Germinal center (tissue), 1 donor: Measurements from ENCODE around the gene KCNC3.
"Not testable (repeated sequence)": the region's sequence is repeated elsewhere in the genome, so short reads cannot be mapped to it uniquely, and the experiment has no call there.

Experiments used
- DNase-seq: peaks from one replicate; pipeline ENCODE4 v3.0.0; 2012; ENCODE audit warnings: mixed read lengths, low spot score

Gene KCNC3

DNA sequence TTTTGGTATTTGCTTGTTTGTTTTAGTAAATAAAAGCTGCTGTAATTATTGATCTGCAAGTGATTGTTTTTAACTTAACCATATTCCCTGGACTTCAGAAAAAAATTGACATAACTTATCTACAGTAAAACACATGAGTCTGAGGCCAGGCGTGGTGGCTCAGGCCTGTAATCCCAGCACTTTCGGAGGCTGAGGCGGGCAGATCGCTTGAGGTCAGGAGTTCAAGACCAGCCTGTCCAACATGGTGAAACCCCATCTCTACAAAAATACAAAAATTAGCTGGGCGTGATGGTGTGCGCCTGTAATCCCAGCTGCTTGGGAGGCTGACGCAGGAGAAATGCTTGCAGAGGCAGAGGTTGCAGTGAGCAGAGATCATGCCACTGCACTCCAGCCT is 24.3 kb upstream of the KCNC3 start:
- DNase-seq, result not testable (repeated sequence)

DNA sequence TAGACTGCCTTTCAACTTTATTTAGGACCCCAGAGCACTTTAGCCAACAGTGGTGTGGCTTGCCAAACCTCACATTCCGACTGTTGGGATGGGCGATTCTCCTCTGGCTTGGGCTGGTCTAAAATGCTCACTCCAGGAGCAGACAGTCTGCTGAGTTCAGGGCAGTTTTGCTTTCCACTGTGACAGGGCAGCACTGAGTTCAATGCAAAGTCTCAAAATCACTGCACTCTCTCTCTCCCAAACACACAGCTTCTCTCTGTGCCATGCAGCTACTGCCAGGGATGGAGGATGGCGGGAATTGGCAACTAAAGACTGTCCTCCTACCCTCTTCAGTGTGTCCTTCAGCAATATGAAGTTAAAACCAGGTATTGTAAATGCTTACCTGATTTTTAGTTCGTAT is 23.1 kb upstream of the KCNC3 start:
- no peak for DNase-seq

DNA sequence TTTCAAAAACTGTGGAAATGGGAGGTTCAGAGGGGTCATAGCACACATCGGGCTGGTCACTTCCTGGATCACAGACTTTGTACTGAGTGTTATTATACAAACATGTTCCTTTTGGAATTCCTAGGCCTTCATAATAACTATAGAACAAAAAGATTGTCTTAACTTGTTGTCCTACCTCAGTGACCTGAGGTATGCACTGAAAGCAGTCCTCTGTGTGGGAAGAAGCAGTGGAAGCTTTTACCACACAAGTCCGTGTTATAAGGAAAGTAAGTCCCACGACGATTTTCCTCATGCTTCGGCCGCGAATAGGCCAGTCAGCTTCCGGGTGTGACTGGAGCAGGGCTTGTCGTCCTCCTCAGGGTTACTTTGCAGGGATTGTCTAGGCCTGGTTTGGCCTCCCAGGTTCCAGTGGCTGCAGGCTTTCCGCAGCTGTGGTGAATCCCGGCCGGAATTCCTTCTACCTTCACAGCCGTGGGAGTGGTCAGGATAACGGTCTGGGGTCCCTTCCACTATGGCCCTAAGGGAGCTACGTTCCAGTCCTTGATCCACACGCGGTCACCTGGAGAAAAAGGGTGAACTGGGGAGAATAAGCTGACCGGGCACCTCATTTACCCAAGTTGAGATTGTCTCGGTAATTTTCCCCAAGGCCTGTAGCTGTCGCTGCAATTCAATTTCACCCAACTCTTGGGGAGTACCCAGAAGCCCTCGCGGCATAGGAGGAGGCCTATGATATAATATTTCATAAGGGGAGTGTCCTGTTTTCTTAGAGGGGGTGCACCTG is 20.3 kb upstream of the KCNC3 start:
- no peak for DNase-seq

DNA sequence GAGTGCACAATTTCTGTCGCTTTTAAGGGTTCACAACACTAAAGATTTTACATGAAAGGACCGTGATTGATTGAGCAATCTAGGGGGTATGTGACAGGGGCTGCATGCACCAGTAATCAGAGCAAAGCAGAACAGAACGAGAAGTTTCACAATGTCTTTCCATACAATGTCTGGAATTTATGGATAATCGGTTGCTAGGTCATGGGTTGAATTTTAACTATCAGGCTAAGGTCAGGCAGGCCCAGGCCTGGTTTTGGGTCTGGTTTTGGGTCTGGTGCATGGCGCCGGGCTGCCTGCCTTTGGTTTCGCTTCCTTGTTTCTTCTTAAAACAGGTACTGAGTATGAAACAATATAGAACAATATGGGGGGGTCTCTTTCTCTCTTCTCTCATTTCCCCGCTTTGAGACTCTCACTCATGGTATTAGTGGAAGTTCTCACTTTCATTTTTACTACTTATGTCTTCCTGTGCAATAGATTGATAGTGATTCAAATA is 18.0 kb upstream of the KCNC3 start:
- DNase-seq, result not testable (repeated sequence)

DNA sequence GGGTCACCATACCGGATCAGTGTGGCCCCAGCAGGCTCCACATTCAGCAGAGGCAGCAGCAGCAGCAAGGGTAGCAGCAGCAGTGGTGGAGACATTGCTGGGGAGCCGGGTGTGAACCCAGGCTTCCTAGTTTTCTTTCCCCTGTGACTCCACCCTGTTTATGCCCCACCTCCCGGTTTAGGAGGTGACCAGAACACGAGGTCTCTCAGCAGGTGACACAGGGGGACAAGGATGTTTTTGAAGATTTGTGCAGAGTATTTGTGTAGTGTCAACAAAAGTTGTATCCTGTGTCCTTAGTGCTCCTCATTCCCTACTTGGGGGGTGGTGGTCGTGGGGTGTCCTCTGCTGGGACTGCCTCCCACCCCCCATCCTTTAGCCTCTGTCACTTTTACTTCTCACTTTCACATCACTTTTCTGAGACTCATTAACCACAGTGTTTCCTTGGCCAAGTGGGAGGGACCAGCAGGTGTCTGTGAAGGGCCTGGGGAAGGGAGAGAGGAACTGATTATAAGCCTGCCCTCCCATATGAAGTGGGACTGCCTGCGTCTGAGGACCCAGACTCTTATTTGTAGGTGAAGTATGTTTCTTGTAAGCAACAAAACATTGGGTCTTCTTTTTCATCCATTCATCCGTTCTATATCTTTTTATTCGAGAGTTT is 15.6 kb upstream of the KCNC3 start:
- peak; percentile 76 for DNase-seq

DNA sequence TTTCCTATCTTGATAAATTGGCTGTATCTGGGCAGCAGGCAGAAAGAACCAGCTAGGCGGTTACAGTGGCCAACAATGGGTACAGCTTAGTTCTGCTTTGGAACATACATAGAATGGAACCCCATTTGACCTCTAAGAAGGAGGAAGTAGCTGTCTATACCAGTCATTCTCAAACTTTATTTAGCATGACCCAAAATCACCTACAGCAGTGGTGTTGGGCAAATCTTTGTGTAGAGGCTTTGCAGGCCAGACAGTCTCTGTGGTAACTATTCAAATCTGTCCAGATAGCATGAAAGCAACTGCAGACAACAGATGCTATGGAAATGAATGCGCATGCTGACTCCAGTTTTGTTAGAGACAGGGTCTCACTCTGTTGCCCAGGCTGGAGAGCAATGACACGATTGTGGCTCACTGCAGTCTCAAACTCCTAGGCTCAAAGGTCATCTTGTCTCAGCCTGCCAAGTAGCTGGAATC is 12.0 kb upstream of the KCNC3 start:
- DNase-seq, result peak; percentile 52

DNA sequence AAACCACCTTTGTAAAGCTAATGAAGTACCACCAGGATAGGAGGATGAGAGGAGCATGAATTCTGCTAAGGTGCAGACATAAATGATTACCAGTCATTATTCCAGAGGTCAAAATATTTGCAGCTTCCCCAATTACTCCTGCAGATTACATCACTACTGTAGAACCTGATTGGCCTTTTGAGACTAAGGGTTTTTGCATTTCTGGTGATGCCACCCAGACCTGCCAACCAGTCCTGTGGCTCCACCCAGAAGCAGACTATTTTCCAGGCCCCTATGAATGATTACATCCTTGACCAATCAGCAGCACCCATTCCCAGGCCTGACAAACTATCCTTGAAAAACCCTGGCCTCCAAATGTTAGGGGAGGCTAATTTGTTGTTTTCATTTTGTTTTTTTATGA is 11.2 kb upstream of the KCNC3 start:
- DNase-seq, result no peak

DNA sequence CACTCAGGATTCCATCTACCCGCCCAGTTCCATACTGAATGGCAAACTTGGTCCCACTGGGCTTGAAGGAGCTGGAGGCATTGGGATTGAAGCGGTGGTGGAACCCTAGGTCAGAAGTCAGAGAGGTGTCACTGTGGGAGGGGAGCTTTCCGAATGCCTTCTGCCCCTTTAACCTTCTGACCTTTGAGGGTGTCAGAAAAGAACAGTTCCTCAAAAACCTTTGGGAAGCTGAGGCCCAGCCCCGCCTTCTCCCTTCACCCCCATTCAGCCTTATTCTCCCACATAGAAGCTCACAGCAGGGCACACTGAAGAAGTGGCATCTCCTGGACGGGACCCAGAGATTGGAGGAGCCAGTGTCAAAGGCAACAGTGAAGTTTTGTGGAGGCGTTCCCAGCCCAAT is 7.9 kb upstream of the KCNC3 start:
- DNase-seq, result not testable (repeated sequence)

DNA sequence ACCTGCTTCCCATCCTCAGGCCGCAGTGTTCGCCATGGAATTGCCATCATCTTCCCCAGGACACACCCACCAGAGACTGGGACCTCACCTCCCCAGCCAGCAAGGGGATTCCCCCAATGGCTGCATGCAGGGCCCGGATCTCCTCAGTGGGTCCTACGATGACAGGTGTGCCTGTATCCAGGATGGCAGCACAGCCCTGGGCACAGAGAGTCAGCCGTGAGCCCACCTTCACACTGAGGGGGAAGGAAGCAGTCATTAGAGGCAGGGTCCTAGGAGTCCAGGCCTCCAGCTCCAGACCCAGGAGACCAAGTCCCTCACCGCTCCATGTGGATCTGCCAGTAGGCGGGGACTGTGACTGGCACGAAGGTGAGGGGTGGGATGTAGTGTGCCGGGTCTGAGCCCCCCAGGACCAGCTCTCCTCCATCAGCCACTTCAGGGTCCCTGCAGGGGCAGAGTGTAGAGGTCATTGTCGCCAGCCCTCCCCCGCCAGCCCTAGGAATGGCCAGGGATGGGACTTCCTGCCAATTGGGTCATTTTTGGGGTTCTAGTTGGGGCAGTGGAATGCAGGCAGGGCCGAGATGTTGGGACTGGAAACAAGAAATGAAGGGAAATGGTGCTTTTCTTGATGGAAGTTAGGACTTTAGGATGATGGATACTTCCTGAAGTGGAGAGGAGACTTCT is 5.7 kb upstream of the KCNC3 start:
- DNase-seq, result no peak

DNA sequence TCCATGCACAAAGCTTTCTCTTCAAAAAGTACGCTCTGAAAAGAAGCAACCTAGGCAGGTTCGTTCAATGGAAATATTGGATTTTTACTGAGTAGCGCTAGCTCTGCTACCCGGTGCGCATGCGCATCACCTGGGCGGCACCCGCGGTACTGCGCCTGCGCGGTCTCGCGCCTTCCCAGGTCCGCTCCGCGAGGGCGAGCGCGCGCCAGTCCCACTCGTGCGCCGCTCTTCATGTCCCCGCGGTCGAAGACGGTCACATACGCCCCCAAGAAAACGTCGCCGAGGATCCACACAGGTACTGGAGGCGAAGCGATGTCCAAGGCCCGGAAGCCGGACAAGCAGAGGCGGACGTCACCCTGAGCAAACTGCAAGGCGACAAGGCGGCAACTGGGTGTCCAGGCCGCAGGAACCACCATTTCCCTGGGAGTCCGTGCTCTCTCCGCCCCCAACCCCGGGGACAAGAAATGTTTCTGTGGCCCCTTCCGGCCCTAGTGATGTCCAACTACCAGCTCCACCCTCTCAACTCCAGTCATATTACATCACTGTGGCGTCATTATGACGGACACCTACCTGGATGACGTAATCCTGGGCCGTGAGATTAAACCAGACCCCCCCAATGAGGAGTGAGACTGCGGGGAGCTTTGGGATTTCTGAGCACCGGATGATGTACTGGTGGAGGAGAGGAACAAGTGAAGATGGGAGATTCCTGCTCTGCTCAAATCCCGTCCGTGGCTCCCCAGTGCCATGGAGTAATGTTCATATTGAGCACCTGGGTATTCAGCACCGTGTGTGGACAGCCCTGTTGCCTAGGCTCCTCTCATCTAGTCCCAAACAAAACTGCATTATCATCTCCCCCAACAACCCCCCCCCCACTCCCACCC is 4.8 kb upstream of the KCNC3 start:
- peak; percentile 96 for DNase-seq

DNA sequence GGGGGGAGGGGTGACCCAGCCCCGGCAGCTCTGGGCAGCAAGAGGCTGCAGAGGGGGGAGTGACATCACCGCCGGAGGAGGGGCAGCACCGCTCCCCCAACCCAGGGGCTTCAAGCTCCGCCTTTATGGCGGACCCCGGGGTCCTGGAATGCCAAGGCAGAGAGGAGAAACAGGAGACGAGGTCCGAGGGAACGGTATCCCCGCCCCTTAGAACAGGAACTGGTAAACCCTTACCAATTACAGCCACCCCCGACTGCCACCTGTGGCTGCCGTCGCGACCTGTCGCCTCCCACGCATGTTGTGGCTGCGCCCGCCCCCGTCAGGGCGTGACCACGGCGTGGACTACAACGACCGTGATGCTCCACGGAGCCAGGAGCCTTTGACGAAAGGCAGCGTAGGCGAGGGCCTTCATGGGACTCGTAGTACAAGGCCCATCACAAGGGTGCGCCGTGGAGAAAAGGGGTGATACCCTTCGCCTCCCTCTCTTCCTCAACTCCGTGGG is 4.1 kb upstream of the KCNC3 start:
- DNase-seq, result peak; percentile 83

DNA sequence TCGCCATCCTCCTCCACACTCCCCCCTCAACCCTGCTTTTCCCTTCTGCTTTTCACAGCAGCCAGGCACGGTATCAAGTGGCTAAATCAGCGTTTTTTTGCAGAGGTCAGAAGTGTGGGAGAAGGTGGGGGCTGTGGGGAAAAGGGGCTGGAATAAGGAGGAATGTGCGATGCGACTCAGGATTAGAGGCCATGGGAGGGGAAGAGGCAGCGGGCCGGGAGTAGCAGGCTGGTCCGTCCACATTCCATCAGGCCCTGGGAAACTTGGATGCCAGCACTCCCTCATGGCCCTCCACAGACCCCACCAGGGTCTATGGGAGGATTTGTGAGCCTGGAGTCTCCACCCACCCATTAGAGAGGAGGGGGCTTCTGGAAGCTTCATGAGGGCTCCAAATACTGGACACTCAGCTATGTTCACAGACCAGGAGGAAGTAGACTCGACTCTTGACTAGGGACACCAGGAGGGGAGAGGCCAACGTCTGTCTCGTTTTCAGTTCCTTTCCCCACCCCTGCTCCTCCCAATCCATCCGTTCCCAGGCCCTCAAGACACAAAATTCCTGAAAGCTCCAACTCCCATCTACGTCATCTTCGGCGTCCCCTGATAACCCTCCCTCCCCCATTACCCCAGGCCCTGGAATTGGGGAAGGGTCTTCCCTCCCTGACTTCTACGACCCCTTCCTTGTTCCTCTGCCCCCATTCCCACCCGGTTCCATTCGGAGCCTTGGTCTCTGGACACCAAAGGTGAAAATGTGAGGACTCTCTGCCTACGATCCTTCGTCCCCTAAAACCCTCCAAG is 3.3 kb upstream of the KCNC3 start:
- no peak for DNase-seq

DNA sequence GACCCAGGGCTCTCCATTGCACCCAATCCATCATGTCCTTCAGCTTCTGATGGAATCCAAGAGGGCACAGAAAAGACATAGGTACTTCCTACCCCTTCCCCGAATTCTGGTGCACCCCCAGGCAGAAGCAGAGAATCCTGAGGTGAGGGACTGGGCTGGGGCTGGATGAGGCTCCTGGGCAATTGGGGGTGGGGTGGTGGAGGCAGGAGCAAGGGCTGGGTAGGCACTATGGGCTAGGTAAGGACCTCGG is 2.7 kb upstream of the KCNC3 start:
- no peak for DNase-seq

DNA sequence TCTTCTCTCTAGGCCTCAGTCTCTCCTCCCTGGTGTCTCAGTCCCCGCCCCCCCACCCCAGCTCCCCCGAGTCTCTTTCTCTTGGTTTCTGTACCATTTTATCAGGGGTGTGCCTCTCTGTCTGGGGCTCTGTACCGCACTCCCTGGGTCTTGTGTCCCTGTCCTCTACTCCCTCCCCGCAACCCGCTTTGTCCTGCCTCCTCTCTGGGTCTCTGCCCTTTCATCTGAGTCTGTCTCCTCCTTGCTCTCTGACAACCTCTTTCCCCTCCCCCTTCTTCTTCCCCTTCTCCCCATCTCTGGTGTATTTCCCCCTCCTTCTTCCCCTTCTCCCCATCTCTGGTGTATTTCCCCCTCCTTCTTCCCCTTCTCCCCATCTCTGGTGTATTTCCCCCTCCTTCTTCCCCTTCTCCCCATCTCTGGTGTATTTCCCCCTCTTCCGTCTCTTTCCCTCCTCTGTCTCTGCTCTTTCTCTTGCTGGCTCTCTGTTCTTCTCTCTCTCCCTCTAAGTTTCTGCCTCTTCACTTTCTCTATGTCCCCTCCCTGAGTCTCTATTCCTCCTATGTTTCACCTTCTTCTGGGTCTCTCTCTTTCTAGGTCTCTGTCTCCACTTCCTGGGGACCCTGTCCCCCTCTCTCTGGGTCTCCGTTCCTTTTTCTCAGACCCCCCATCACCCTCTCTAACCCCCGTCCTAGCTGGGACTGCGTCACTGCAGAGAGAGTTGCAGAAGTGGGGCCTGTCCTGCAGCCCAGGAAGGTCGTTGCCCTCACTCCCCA is 2.2 kb upstream of the KCNC3 start:
- no peak for DNase-seq

DNA sequence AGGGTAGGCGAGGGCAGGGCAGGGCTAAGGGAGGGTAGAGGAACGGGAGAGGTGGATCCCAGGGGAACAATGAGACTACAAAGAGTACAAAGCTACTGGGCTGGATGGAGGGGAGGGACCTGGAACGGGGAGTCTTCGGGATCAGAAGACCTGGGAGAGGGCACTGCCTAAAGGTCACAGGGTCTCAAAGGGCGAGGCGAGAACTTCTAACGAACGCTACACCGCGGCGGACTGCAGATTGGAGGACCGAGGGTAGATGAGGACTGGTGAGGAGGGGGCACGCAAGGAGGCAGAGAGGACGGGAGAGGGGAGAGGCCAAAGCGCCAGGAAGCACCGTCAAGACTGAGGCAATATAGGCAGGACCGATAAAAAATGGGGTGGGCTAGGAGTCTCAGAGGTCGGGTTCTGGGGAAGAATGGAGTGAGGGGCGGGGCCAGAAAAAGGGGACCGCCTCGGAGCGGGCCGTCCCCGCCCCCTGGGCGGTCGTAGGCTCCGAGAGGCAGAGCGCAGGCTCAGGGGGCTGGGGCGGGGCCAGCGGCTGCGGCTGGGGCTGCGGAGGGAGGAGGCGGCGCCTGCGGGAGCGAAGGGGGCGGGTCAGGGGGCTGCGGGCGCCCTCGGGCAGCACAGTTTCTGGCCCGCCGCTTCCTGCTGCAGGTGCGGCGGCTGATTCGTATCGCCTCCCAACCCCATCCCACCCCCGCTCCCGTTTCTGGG is 1.3 kb upstream of the KCNC3 start:
- peak; percentile 90 for DNase-seq

DNA sequence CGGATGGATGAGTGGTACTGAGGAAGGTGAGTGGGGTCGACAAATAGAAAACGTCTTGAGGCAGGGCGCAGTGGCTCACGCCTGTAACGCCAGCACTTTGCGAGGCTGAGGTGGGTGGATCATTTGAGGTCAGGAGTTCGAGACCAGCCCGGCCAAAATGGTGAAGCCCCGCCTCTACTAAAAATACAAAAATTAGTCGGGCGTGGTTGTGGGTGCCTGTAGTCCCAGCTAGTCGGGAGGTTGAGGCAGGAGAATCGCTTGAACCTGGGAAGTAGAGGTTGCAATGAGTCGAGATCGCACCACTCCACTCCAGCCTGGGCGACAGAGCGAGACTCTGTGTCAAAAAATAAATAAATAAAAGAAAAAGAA is 733 bp upstream of the KCNC3 start:
- not testable (repeated sequence) for DNase-seq

DNA sequence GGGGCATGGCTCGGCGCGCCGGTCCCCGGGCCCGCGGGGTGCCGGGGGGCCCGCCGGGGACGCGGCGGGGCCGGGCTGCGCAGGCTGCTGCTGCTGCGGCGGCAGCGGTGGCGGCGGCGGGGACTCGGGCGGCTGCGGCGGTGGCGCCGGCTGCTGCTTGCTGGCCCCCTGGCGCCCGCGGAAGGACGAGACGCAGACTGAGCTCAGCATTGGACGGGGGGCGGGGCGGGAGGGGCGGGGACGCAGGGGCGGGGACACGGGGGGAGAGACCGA is 368 bp downstream of the KCNC3 start:
- no peak for DNase-seq

DNA sequence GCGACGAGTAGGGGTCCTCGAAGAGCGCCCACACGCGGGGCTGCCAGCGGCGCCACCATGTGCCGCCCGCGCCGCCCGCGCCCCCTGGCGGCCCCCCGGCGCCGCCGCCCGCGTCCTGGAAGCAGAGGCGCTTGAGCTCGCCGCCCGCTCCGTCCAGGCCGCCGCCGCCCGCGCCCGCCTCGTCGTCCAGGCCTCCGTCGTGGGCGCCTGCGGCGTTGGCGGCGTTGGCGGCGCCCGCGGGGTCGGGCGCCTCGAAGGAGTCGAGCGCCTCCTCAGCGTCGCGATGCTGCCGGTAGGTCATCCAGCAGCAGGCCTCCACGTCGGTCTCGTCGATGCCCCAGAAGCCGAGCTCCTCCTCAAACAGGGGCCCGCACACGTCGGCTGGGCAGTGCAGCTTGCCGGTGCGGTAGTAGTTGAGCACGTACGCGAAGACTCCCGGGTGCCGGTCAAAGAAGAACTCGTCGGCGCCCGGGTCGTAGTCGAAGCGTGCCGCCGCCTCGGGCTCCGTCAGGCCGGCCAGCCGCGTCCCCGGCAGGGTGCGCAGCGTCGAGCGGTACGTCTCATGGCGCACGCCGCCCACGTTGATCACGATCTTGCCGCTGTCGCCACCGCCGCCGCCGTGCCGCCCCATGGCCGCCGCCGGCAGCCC is 829 bp downstream of the KCNC3 start:
- DNase-seq, result no peak

DNA sequence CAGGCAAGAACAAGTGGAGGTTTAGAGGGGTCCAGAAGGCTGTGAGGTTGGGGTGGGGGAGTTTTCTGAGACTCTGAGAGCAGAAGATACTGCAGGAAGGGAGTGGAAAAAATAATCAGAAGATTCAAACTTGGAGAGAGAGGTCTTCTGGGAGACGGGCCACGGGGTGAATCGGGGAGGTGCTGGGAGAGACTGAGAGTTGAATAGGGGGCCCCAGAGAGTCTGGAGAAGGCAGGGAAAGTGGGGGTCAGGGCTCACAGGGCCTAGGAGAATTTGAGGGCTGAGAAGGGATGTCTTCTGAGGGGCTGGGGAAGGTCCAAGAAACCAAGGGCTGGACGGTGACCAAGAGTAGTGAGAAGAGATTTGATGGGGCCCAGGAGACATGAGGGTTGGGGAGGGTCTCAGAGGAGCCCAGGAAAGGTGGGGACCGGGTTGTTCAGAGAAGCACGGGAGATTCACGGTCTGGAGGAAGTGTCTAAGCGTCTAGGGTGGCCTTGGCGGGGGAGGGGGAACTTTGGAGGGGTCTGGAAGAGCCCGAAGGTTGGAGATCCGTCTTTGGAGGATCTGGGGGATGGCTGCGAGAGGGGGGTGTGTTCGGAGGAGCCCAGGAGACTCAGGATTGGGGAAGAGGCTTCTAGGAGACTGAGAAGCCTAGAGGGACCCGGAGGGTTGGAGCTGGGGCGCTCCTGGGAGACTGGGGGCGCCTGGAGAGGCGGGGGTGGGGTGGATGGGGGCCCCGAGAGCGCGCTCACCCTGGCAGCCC is 1.5 kb downstream of the KCNC3 start:
- DNase-seq, result no peak
